ENCODE data around the gene TTF1. TPM values are rescaled to one million over a fixed set of nuclear protein-coding genes. Genes with fewer than 3 reads are reported as not detected.

TTF1 gene
- total RNA-seq, 1 experiment from 2014 or later, result 9.7 TPM

GRCh38 chr9:132413926-132414325 is 7.3 kb upstream of the TTF1 start:
- H3K27ac Mint-ChIP-seq (ENCODE audit: unreplicated experiment), result no peak overlapping the region
- peaks cover 49% of the 10 kb centered on the region for H3K27me3 Mint-ChIP-seq (ENCODE audit: unreplicated experiment)
- intact Hi-C loops (cut with micrococcal nuclease; ENCODE audit: unreplicated experiment), result loop anchor here (2.0 to 10.0 kb wide), 3 partner anchors 89 to 381 kb away; no protein-coding TSS in a partner anchor
- no peak for TF ChIP-seq CTCF (IDR thresholded peaks at IDR 0.05; ENCODE audit: unreplicated experiment)
- H3K4me1 Mint-ChIP-seq (ENCODE audit: low read depth, unreplicated experiment), result no peaks in the 10 kb centered on the region
- no TSS peak for BruUV-seq (replicated peaks)
- peaks cover 4% of the 10 kb centered on the region for H3K36me3 Mint-ChIP-seq (ENCODE audit: insufficient read depth, unreplicated experiment)
- DNase-seq, result no peak
- CTCF ChIA-PET, result no interaction called here
- H3K4me3 Mint-ChIP-seq (ENCODE audit: low read depth, unreplicated experiment), result no peak overlapping the region
- H3K9me3 Mint-ChIP-seq (ENCODE audit: low read depth, unreplicated experiment), result no peaks in the 10 kb centered on the region

GRCh38 chr9:132412089-132412488 is 5.4 kb upstream of the TTF1 start:
- no peak for TF ChIP-seq CTCF (IDR thresholded peaks at IDR 0.05; ENCODE audit: unreplicated experiment)
- Mint-ChIP-seq H3K9me3 (ENCODE audit: low read depth, unreplicated experiment) (no peaks in the 10 kb centered on the region), H3K36me3 (ENCODE audit: insufficient read depth, unreplicated experiment) (peaks cover 5% of the 10 kb centered on the region), H3K4me1 (ENCODE audit: low read depth, unreplicated experiment) (peaks cover 2% of the 10 kb centered on the region), H3K4me3 (ENCODE audit: low read depth, unreplicated experiment) (no peak overlapping the region), H3K27ac (ENCODE audit: unreplicated experiment) (no peak overlapping the region), H3K27me3 (ENCODE audit: unreplicated experiment) (peaks cover 31% of the 10 kb centered on the region)
- peak; percentile 21 for DNase-seq
- intact Hi-C loops (cut with micrococcal nuclease; ENCODE audit: unreplicated experiment), result loop anchor here (5.0 to 10.0 kb wide), 2 partner anchors 165 to 383 kb away; no protein-coding TSS in a partner anchor
- CTCF ChIA-PET, result interaction anchor here (0.9 kb wide), 1 partner anchor 221 kb away, joined by 3 read pairs; no protein-coding TSS in a partner anchor
- BruUV-seq (replicated peaks), result no TSS peak

GRCh38 chr9:132411091-132411508 is 4.5 kb upstream of the TTF1 start:
- no peak overlapping the region for H3K27ac Mint-ChIP-seq (ENCODE audit: unreplicated experiment)

GRCh38 chr9:132410642-132411041 is 4.0 kb upstream of the TTF1 start:
- CTCF ChIA-PET, result interaction anchor here (0.6 kb wide), 2 partner anchors 36 to 162 kb away, joined by 3 to 4 read pairs; no protein-coding TSS in a partner anchor
- peaks cover 30% of the 10 kb centered on the region for H3K27me3 Mint-ChIP-seq (ENCODE audit: unreplicated experiment)

More at GRCh38 chr9:132411091-132411508, 4.5 kb upstream of the TTF1 start:
- Mint-ChIP-seq H3K9me3 (ENCODE audit: low read depth, unreplicated experiment) (no peaks in the 10 kb centered on the region), H3K4me1 (ENCODE audit: low read depth, unreplicated experiment) (peaks cover 9% of the 10 kb centered on the region), H3K36me3 (ENCODE audit: insufficient read depth, unreplicated experiment) (peaks cover 15% of the 10 kb centered on the region), H3K27me3 (ENCODE audit: unreplicated experiment) (peaks cover 31% of the 10 kb centered on the region), H3K4me3 (ENCODE audit: low read depth, unreplicated experiment) (peak overlapping the region; percentile 52)
- DNase-seq, result peak; percentile 73
- intact Hi-C loops (cut with micrococcal nuclease; ENCODE audit: unreplicated experiment), result loop anchor here (1.0 to 10.0 kb wide), 3 partner anchors 166 to 384 kb away; no protein-coding TSS in a partner anchor
- BruUV-seq (replicated peaks), result no TSS peak
- CTCF ChIA-PET, result no interaction called here
- peak; percentile 64 for TF ChIP-seq CTCF (IDR thresholded peaks at IDR 0.05; ENCODE audit: unreplicated experiment)

More at GRCh38 chr9:132410642-132411041, 4.0 kb upstream of the TTF1 start:
- no peak for DNase-seq
- Mint-ChIP-seq H3K27ac (ENCODE audit: unreplicated experiment) (no peak overlapping the region), H3K9me3 (ENCODE audit: low read depth, unreplicated experiment) (no peaks in the 10 kb centered on the region), H3K36me3 (ENCODE audit: insufficient read depth, unreplicated experiment) (peaks cover 17% of the 10 kb centered on the region), H3K4me3 (ENCODE audit: low read depth, unreplicated experiment) (peak overlapping the region; percentile 52), H3K4me1 (ENCODE audit: low read depth, unreplicated experiment) (peaks cover 14% of the 10 kb centered on the region)
- no TSS peak for BruUV-seq (replicated peaks)
- no peak for TF ChIP-seq CTCF (IDR thresholded peaks at IDR 0.05; ENCODE audit: unreplicated experiment)
- intact Hi-C loops (cut with micrococcal nuclease; ENCODE audit: unreplicated experiment), result loop anchor here (1.0 to 10.0 kb wide), 3 partner anchors 167 to 384 kb away; no protein-coding TSS in a partner anchor
